Body of pancreas (tissue), 4 donors: ENCODE measurements around the gene SMAP1. TPM values are rescaled to one million over a fixed set of nuclear protein-coding genes. Genes with fewer than 3 reads are reported as not detected.

Experiments
- ATAC-seq: fragments of 150-250 bp; one replicate; pipeline ENCODE4 v1.9.1; 2016
- DNase-seq, 4 donors: peaks; one replicate each; pipeline ENCODE4 v3.0.0-alpha.2; 2019
- H3K27ac ChIP-seq, 4 donors: fragments of 200-600 bp; sonication (generic); 1 replicate in 3 of 4; 2 replicates in 1 of 4; pipeline versions ENCODE4 v1.5.1 to v1.6.1; 2016 to 2019; ENCODE audit warnings: mild to moderate bottlenecking in 1 of 4, mixed read lengths in 1 of 4, moderate library complexity in 1 of 4
- H3K27me3 ChIP-seq, 2 donors: fragments of 200-600 bp; sonication (generic); one replicate each; pipeline ENCODE4 v1.6.0; 2016; ENCODE audit warnings: mild to moderate bottlenecking in 1 of 2
- H3K36me3 ChIP-seq, 2 donors: fragments of 200-600 bp; sonication (generic); replicated peaks in 1 of 2; 2 replicates each; pipeline ENCODE4 v1.5.1; 2016; ENCODE audit warnings: low read depth in 2 of 2; ENCODE audit not compliant: insufficient read depth in 1 of 2
- H3K4me1 ChIP-seq: fragments of 200-600 bp; sonication (generic); one replicate; pipeline ENCODE4 v1.6.0; 2016
- H3K4me3 ChIP-seq, 2 donors: fragments of 200-600 bp; sonication (generic); 1 replicate in 1 of 2; 2 replicates in 1 of 2; pipeline ENCODE4 v1.5.1; 2016 to 2019
- H3K9me3 ChIP-seq, 3 donors: fragments of 200-600 bp; sonication (generic); 1 replicate in 2 of 3; 2 replicates in 1 of 3; pipeline ENCODE4 v1.5.1; 2016
- POLR2A ChIP-seq, 3 donors: fragments of 450-650 bp; IDR thresholded peaks; one replicate each; pipeline ENCODE4 v1.6.1; 2016; ENCODE audit warnings: antibody characterized with exemption in 3 of 3, mild to moderate bottlenecking in 2 of 3
- WGBS, 2 donors: methylation state at CpG; one replicate each; pipeline ENCODE4 v1.1.5; 2017; 5-methylcytosine and 5-hydroxymethylcytosine counted together
- intact Hi-C: fragments of 100-400 bp; cut with DNase I; formaldehyde crosslinking; loops from one replicate; pipeline ENCODE4 v1.15.1; 2023
- total RNA-seq, 2 donors: library from RNA; depleted of rRNA; stranded (reverse); fragments of >200 nt; gene quantifications; one replicate each; pipeline ENCODE4 v1.1.0, GENCODE V29; 2016
- TF ChIP-seq, protein P1 (sequence below), 7 experiments: fragments of 450-650 bp in 4 of 7; fragments of 200-600 bp in 3 of 7; sonication (generic) in 3 of 7; IDR thresholded peaks; one replicate each; pipeline ENCODE4 v1.5.1; 2016 to 2019; ENCODE audit warnings: antibody characterized with exemption in 7 of 7

The SMAP1 gene
- total RNA-seq, 2 donors from 2014 or later: 22.1 to 34.3 TPM

DNA sequence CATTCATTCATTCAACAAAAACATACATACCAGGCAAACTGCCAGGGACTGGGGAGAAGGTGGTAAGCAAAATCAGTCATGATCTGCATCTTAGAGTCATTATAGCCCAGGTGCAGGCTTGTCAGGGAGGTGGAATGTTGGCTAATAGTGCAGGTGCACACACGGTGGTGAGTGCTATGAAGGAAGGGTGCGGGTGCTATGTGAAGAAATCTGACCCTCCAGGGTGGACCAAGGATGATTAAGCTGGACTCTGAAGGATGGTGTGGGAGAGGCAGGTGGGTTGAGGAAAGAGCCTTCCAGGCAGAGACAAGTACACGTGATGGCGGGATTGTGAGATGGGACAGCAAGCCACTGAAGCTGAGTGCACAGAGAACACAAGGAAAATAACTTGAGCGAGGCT is 211.8 kb downstream of the SMAP1 start:
- ATAC-seq (no peak), DNase-seq (no peak)
- Histone ChIP-seq H3K4me3 (no peak overlapping the region), H3K36me3 (no peaks in the 10 kb centered on the region), H3K9me3 (no peaks in the 10 kb centered on the region), H3K27ac (no peak overlapping the region), H3K27me3 (no peaks in the 10 kb centered on the region), H3K4me1 (no peaks in the 10 kb centered on the region)
- intact Hi-C loops: no loop called here
- no peak for TF ChIP-seq POLR2A (IDR thresholded peaks at IDR 0.05)
- TF ChIP-seq, protein P1, sequence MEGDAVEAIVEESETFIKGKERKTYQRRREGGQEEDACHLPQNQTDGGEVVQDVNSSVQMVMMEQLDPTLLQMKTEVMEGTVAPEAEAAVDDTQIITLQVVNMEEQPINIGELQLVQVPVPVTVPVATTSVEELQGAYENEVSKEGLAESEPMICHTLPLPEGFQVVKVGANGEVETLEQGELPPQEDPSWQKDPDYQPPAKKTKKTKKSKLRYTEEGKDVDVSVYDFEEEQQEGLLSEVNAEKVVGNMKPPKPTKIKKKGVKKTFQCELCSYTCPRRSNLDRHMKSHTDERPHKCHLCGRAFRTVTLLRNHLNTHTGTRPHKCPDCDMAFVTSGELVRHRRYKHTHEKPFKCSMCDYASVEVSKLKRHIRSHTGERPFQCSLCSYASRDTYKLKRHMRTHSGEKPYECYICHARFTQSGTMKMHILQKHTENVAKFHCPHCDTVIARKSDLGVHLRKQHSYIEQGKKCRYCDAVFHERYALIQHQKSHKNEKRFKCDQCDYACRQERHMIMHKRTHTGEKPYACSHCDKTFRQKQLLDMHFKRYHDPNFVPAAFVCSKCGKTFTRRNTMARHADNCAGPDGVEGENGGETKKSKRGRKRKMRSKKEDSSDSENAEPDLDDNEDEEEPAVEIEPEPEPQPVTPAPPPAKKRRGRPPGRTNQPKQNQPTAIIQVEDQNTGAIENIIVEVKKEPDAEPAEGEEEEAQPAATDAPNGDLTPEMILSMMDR (IDR thresholded peaks at IDR 0.05): no peak
- WGBS, 2 donors: 68 to 72% methylated on average over 5 of the region's 5 CpGs

DNA sequence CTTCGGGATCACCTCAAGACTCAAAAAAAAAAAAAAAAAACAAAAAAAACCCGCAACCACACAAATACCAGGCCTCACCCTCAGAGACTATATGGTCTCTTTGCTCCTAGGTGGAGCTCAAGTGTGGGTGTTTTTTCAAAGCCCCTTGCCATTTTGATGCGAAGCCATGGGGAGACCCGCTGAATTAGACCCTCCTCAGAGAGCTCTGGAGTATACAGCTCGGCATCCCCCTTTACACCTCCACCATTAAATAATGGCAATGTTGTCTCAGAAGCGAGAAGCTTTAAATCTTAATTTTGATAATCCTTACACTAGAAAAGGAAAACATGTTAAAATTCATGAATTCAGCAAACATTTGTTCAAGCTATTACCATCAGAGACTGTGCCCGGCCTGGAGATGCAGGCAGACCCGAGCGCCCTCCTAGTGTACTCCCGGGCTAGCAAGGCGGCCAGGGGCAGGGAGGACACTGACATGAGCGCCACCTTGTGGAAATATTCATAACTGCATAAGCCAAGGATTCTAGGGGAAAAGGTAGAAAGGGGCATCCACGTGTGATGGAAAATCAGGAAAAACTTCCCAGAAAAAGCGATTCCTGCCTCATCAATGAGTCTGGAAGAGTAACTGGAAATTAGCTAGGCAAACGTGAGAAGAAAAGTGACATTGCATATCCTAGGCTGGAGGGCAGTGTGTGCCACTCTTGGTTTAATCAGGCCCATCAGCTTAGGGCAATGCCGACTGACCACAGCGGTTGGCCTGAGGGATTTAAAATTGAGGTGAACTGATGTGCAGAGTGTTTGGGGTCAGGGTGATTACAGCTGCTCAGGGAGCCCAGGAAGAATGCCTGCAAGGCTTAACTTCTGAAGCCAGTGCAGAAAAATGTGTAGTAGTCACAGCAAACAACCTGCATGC is 216.6 kb downstream of the SMAP1 start:
- no peak for TF ChIP-seq POLR2A (IDR thresholded peaks at IDR 0.05)
- TF ChIP-seq, protein P1 (IDR thresholded peaks at IDR 0.05): peak; percentile 80 to 95 (median 91)
- H3K27me3 ChIP-seq: no peaks in the 10 kb centered on the region
- H3K27ac ChIP-seq: no peak overlapping the region
- WGBS, 2 donors: 32 to 36% methylated on average over 17 of the region's 17 CpGs
- DNase-seq (peak; percentile 59 to 65 (median 63)), ATAC-seq (peak; percentile 82)
- intact Hi-C loops: loop anchor here (10.0 kb wide), 2 partner anchors 180 to 570 kb away; no protein-coding TSS in a partner anchor
- no peaks in the 10 kb centered on the region for H3K9me3 ChIP-seq
- no peak overlapping the region for H3K4me3 ChIP-seq
- no peaks in the 10 kb centered on the region for H3K4me1 ChIP-seq
- H3K36me3 ChIP-seq: no peaks in the 10 kb centered on the region

DNA sequence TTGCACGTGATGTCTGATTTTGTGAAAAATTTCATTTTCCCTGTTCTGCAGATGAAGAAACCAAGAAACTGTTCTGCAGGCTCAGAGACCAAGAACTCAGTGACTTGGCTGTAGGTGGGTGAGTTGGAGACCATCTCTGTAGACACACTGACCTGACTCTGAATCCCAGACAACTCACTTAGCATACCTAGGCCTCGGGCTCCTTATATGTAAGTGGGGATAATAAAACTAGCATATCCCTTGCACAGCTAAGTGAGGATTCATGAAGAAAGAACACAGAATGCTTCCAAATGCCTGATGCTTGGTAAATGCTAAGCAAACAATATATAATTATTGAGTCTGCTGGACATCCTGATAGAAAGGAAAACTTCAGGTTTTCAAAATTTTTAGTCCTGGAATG is 218.4 kb downstream of the SMAP1 start:
- 68 to 80% methylated on average over 2 of the region's 2 CpGs for WGBS, 2 donors
- H3K9me3 ChIP-seq: no peaks in the 10 kb centered on the region
- intact Hi-C loops: loop anchor here (10.0 kb wide), 2 partner anchors 181 to 571 kb away; no protein-coding TSS in a partner anchor
- no peak overlapping the region for H3K27ac ChIP-seq
- H3K4me3 ChIP-seq: no peak overlapping the region
- H3K36me3 ChIP-seq: no peaks in the 10 kb centered on the region
- no peaks in the 10 kb centered on the region for H3K4me1 ChIP-seq
- TF ChIP-seq POLR2A (IDR thresholded peaks at IDR 0.05): no peak
- TF ChIP-seq, protein P1 (IDR thresholded peaks at IDR 0.05): no peak
- ATAC-seq (no peak), DNase-seq (no peak)
- no peaks in the 10 kb centered on the region for H3K27me3 ChIP-seq

DNA sequence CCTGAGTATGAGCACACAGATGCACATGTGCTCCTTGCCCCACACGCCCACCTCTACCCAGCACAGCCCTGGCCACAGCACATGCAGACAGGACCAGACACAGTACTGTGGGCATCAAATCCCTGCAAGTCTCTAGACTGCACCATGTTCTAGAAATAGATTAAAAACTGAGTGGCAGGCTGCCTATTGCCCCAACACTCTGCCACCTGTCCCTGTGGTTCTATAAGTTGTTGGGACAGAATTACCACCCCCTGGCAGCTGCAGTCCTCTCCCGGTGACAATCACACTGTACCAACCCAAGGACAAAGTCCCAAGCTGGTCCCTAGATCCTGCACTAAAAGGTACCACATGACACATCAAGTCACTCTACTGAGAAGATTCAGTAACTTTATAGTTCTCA is 219.0 kb downstream of the SMAP1 start:
- H3K4me1 ChIP-seq: no peaks in the 10 kb centered on the region
- H3K27me3 ChIP-seq: no peaks in the 10 kb centered on the region
- H3K4me3 ChIP-seq: no peak overlapping the region
- TF ChIP-seq, protein P1 (IDR thresholded peaks at IDR 0.05): no peak
- TF ChIP-seq POLR2A (IDR thresholded peaks at IDR 0.05): no peak
- H3K36me3 ChIP-seq: no peaks in the 10 kb centered on the region
- H3K27ac ChIP-seq: no peak overlapping the region
- ATAC-seq (no peak), DNase-seq (no peak)
- 43 to 55% methylated on average over 2 of the region's 2 CpGs for WGBS, 2 donors
- intact Hi-C loops: loop anchor here (10.0 kb wide), 2 partner anchors 182 to 572 kb away; no protein-coding TSS in a partner anchor
- H3K9me3 ChIP-seq: no peaks in the 10 kb centered on the region
